ENCODE results near the gene SLC35F3.

SLC35F3 gene

GRCh38 chr1:233919786-233920185 is 15.3 kb downstream of the SLC35F3 start:
- no peak for TF ChIP-seq CTCF (IDR thresholded peaks at IDR 0.05; ENCODE audit: insufficient read depth, low read length, missing control alignments)
- DNase-seq (ENCODE audit: low read depth, low spot score) = no peak
- no peak overlapping the region for H3K4me3 ChIP-seq (ENCODE audit: low read depth, low read length)
- CTCF ChIA-PET = no interaction called here
- POLR2A ChIA-PET = no interaction called here

GRCh38 chr1:233928123-233928522 is 23.6 kb downstream of the SLC35F3 start:
- DNase-seq (ENCODE audit: low read depth, low spot score) = no peak
- no peak for TF ChIP-seq CTCF (IDR thresholded peaks at IDR 0.05; ENCODE audit: insufficient read depth, low read length, missing control alignments)
- ChIA-PET POLR2A (no interaction called here), CTCF (no interaction called here)
- no peak overlapping the region for H3K4me3 ChIP-seq (ENCODE audit: low read depth, low read length)

- POLR2A ChIA-PET = no interaction called here
- CTCF ChIA-PET = no interaction called here
- H3K4me3 ChIP-seq (ENCODE audit: low read depth, low read length) = no peak overlapping the region
- no peak for DNase-seq (ENCODE audit: low read depth, low spot score)
- TF ChIP-seq CTCF (IDR thresholded peaks at IDR 0.05; ENCODE audit: insufficient read depth, low read length, missing control alignments) = no peak
These were observed 28.9 kb downstream of the SLC35F3 start for GRCh38 chr1:233933339-233933738.

GRCh38 chr1:233935297-233935868 is 30.9 kb downstream of the SLC35F3 start:
- H3K4me3 ChIP-seq (ENCODE audit: low read depth, low read length) = no peak overlapping the region
- DNase-seq (ENCODE audit: low read depth, low spot score) = no peak
- no peak for TF ChIP-seq CTCF (IDR thresholded peaks at IDR 0.05; ENCODE audit: insufficient read depth, low read length, missing control alignments)
- POLR2A ChIA-PET = no interaction called here
- CTCF ChIA-PET = no interaction called here

GRCh38 chr1:233936422-233936821 is 31.9 kb downstream of the SLC35F3 start:
- H3K4me3 ChIP-seq (ENCODE audit: low read depth, low read length) = no peak overlapping the region
- TF ChIP-seq CTCF (IDR thresholded peaks at IDR 0.05; ENCODE audit: insufficient read depth, low read length, missing control alignments) = no peak
- POLR2A ChIA-PET = no interaction called here
- no peak for DNase-seq (ENCODE audit: low read depth, low spot score)
- CTCF ChIA-PET = no interaction called here

GRCh38 chr1:233936842-233937241 is 32.4 kb downstream of the SLC35F3 start:
- no peak for DNase-seq (ENCODE audit: low read depth, low spot score)

More at GRCh38 chr1:233936842-233937241, 32.4 kb downstream of the SLC35F3 start:
- POLR2A ChIA-PET = no interaction called here
- H3K4me3 ChIP-seq (ENCODE audit: low read depth, low read length) = no peak overlapping the region
- CTCF ChIA-PET = no interaction called here
- TF ChIP-seq CTCF (IDR thresholded peaks at IDR 0.05; ENCODE audit: insufficient read depth, low read length, missing control alignments) = no peak
